IgD-negative memory B cell (primary cell): ENCODE measurements around the gene OSBPL5. TPM values are rescaled to one million over a fixed set of nuclear protein-coding genes. Genes with fewer than 3 reads are reported as not detected.

Experiments
- H3K27ac Mint-ChIP-seq, 3 donors: one replicate each; pipeline ENCODE4 v1.8.0; 2020 to 2022; ENCODE audit warnings: mild to moderate bottlenecking in 3 of 3, mixed read lengths in 3 of 3, moderate library complexity in 1 of 3
- H3K27me3 Mint-ChIP-seq: one replicate; pipeline ENCODE4 v1.8.0; 2021; ENCODE audit warnings: mixed read lengths
- H3K36me3 Mint-ChIP-seq: one replicate; pipeline ENCODE4 v1.8.0; 2020; ENCODE audit warnings: mild to moderate bottlenecking, mixed read lengths
- H3K4me1 Mint-ChIP-seq, 3 donors: one replicate each; pipeline ENCODE4 v1.8.0; 2020 to 2022; ENCODE audit warnings: mixed read lengths in 3 of 3, mild to moderate bottlenecking in 1 of 3
- H3K4me3 Mint-ChIP-seq, 4 donors: one replicate each; pipeline ENCODE4 v1.8.0; 2020 to 2022; ENCODE audit warnings: mild to moderate bottlenecking in 4 of 4, mixed read lengths in 4 of 4, moderate library complexity in 3 of 4
- H3K9me3 Mint-ChIP-seq, 3 donors: one replicate each; pipeline ENCODE4 v1.8.0; 2020 to 2021; ENCODE audit warnings: mixed read lengths in 3 of 3, mild to moderate bottlenecking in 1 of 3
- polyA plus RNA-seq: library from polyadenylated mRNA; unstranded; fragments of 300-500 nt; fragmentation: Illumina TruSeq; gene quantifications from one replicate; pipeline ENCODE4 v1.2.3, GENCODE V29; 2021

Gene OSBPL5
- polyA plus RNA-seq, 1 donor from 2014 or later = 0.25 TPM

GRCh38 chr11:3164552-3165151, 458 bp downstream of the OSBPL5 start:
- no peak overlapping the region for H3K27ac Mint-ChIP-seq
- H3K9me3 Mint-ChIP-seq = peaks cover 0 to 2% (median 0%) of the 10 kb centered on the region in 3 donors
- H3K27me3 Mint-ChIP-seq = peaks cover 56% of the 10 kb centered on the region
- H3K4me1 Mint-ChIP-seq = peaks cover 0 to 5% (median 3%) of the 10 kb centered on the region in 3 donors
- H3K4me3 Mint-ChIP-seq = peak overlapping the region in 1 of 4 donors; percentile 22
- H3K36me3 Mint-ChIP-seq = no peaks in the 10 kb centered on the region

- Mint-ChIP-seq H3K36me3 (no peaks in the 10 kb centered on the region), H3K27ac (no peak overlapping the region), H3K4me3 (peak overlapping the region in 1 of 4 donors; percentile 76), H3K9me3 (peaks cover 0 to 2% (median 0%) of the 10 kb centered on the region in 3 donors), H3K4me1 (peaks cover 0 to 5% (median 3%) of the 10 kb centered on the region in 3 donors), H3K27me3 (peaks cover 55% of the 10 kb centered on the region)
These were observed 965 bp downstream of the OSBPL5 start for GRCh38 chr11:3164138-3164551.

GRCh38 chr11:3163241-3163981, 1.7 kb downstream of the OSBPL5 start:
- peaks cover 1% of the 10 kb centered on the region for H3K36me3 Mint-ChIP-seq
- H3K27ac Mint-ChIP-seq = no peak overlapping the region
- peaks cover 0 to 2% (median 0%) of the 10 kb centered on the region in 3 donors for H3K9me3 Mint-ChIP-seq
- H3K4me1 Mint-ChIP-seq = peaks cover 0 to 5% (median 3%) of the 10 kb centered on the region in 3 donors
- H3K27me3 Mint-ChIP-seq = peaks cover 54% of the 10 kb centered on the region
- peak overlapping the region in 1 of 4 donors; percentile 76 for H3K4me3 Mint-ChIP-seq

DNA sequence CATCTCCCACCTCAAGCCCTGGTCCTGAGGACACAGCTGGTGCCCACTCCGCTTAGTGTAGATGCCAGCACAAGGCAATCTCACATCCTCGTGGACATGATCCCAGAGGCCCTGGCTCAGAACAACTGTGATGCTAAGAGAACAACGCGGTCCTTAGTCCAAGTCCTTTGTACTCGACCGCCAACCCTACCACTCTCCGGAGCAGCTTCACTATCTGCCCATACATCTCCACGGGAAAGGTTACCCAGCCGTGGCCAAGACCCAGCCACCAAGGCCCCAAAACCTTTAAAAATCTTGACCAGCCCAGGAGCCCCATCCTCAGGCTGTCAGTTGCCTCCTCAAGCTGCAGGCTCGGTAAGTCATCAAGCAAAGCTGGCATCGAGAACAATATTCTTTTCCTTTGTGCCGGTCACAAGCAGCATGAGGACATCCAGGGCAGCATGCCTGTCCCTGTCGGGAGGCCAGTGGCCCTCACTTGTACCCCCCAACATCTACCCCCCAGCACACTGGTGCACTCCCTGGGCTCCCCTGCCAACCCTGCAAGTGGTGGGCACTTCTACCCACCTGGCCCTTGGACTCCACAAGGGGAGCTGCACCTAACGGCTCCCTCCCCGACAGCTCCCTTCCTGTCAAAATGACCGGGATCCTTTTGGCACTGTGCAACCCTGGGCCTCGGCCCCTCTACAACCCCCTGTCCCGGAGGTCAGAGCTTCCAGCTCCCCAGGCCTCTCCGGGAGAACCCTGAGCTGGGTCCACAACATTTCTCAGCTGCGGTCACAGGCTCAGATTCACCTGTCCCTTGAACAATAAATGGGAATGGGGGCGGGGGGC, 2.5 kb downstream of the OSBPL5 start:
- Mint-ChIP-seq H3K27me3 (peaks cover 48% of the 10 kb centered on the region), H3K36me3 (peaks cover 1% of the 10 kb centered on the region), H3K9me3 (peaks cover 0 to 2% (median 0%) of the 10 kb centered on the region in 3 donors), H3K27ac (no peak overlapping the region), H3K4me1 (peaks cover 0 to 5% (median 3%) of the 10 kb centered on the region in 3 donors), H3K4me3 (peak overlapping the region in 1 of 4 donors; percentile 60)

- Mint-ChIP-seq H3K27ac (no peak overlapping the region), H3K4me3 (peak overlapping the region in 1 of 4 donors; percentile 28), H3K4me1 (peaks cover 0 to 7% (median 3%) of the 10 kb centered on the region in 3 donors), H3K27me3 (peaks cover 50% of the 10 kb centered on the region), H3K9me3 (peaks cover 0 to 2% (median 0%) of the 10 kb centered on the region in 3 donors), H3K36me3 (peaks cover 1% of the 10 kb centered on the region)
These were observed 3.2 kb downstream of the OSBPL5 start for GRCh38 chr11:3161720-3162409.

- Mint-ChIP-seq H3K36me3 (peaks cover 1% of the 10 kb centered on the region), H3K27me3 (peaks cover 44% of the 10 kb centered on the region), H3K4me3 (peak overlapping the region in 1 of 4 donors; percentile 43), H3K27ac (no peak overlapping the region), H3K4me1 (peaks cover 0 to 5% (median 3%) of the 10 kb centered on the region in 3 donors), H3K9me3 (peaks cover 0 to 3% (median 0%) of the 10 kb centered on the region in 3 donors)
These were observed 3.8 kb downstream of the OSBPL5 start for GRCh38 chr11:3161309-3161708.

GRCh38 chr11:3160252-3161031, 4.7 kb downstream of the OSBPL5 start:
- H3K4me1 Mint-ChIP-seq = peaks cover 0 to 2% (median 0%) of the 10 kb centered on the region in 3 donors
- peaks cover 0 to 3% (median 0%) of the 10 kb centered on the region in 3 donors for H3K9me3 Mint-ChIP-seq
- peaks cover 1% of the 10 kb centered on the region for H3K36me3 Mint-ChIP-seq
- H3K27ac Mint-ChIP-seq = no peak overlapping the region
- peaks cover 36% of the 10 kb centered on the region for H3K27me3 Mint-ChIP-seq
- H3K4me3 Mint-ChIP-seq = no peak overlapping the region

DNA sequence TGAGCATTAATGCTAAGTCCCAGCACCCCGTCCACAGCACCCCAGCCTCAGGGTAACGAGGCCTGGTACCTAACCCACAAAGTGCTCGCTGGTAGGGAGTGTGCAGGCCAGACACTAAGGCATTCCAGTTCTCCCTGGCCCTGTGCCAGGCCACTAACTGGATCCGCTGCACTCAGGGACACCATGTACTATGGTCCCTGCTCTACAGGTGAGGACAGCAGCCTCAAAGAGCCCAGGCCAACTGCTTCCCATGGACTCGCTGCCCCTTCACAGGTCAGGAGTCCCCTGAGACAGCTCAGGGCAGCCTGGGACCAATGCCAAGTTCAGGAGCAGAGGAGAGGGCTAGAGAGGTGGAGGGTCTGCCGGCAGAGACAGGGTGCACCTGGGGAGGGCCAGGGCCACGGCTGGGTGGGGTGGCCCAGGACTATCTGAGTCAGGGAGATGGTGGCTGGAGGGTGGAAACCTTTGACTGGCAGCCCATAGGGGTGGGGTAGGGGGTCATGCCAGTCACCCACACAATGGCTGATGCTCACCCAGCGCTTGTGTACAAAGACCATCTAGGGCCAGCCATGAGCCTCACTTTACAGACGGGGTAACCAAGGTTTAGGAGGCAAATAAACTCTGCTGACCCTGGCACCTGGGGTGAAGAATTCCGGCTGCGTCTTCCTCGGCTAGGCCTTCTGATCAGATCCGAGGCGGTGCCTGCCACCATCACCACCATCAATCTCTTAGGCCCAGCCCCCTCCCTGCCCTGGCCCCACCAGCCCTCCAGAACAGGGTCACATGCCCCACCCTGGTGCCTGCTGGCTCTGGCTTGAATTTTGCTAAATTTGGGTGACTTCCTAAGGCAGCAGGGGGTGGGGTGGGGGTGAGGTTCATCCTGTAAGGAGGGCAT, 5.6 kb downstream of the OSBPL5 start:
- Mint-ChIP-seq H3K4me3 (peak overlapping the region in 1 of 4 donors; percentile 28), H3K27ac (no peak overlapping the region), H3K4me1 (peaks cover 0 to 2% (median 0%) of the 10 kb centered on the region in 3 donors), H3K9me3 (peaks cover 0 to 3% (median 0%) of the 10 kb centered on the region in 3 donors), H3K36me3 (peaks cover 1% of the 10 kb centered on the region), H3K27me3 (peaks cover 36% of the 10 kb centered on the region)

GRCh38 chr11:3158821-3159220, 6.3 kb downstream of the OSBPL5 start:
- peaks cover 0 to 2% (median 0%) of the 10 kb centered on the region in 3 donors for H3K4me1 Mint-ChIP-seq

DNA sequence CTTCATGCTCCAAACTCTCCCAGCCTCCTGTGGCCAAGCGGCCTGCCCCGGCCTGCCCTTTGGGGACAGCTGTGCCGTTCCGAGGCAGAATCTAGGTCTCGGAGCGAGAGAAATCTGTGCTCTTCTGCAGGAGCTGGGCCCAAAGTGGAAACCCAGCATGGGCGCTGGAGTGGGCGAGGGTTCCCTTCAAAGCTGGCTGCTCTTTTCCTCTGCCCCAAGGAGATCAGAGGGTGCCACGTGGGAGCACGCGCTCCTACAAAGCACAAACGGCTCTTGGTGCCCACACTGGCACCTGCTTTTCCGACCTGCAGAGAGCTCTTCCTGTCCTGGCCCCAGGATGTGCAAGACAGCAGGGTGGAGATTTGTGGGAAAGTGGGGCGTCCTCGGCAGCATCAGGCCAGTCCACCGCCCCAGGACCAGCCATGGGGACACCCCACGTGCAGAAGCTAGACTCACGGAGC, 6.9 kb downstream of the OSBPL5 start:
- no peak overlapping the region for H3K4me3 Mint-ChIP-seq
- peaks cover 1% of the 10 kb centered on the region for H3K36me3 Mint-ChIP-seq
- no peak overlapping the region for H3K27ac Mint-ChIP-seq

More at GRCh38 chr11:3158821-3159220, 6.3 kb downstream of the OSBPL5 start:
- H3K27ac Mint-ChIP-seq = no peak overlapping the region
- peaks cover 32% of the 10 kb centered on the region for H3K27me3 Mint-ChIP-seq
- peaks cover 0 to 3% (median 0%) of the 10 kb centered on the region in 3 donors for H3K9me3 Mint-ChIP-seq
- H3K36me3 Mint-ChIP-seq = peaks cover 1% of the 10 kb centered on the region
- peak overlapping the region in 1 of 4 donors; percentile 28 for H3K4me3 Mint-ChIP-seq

DNA sequence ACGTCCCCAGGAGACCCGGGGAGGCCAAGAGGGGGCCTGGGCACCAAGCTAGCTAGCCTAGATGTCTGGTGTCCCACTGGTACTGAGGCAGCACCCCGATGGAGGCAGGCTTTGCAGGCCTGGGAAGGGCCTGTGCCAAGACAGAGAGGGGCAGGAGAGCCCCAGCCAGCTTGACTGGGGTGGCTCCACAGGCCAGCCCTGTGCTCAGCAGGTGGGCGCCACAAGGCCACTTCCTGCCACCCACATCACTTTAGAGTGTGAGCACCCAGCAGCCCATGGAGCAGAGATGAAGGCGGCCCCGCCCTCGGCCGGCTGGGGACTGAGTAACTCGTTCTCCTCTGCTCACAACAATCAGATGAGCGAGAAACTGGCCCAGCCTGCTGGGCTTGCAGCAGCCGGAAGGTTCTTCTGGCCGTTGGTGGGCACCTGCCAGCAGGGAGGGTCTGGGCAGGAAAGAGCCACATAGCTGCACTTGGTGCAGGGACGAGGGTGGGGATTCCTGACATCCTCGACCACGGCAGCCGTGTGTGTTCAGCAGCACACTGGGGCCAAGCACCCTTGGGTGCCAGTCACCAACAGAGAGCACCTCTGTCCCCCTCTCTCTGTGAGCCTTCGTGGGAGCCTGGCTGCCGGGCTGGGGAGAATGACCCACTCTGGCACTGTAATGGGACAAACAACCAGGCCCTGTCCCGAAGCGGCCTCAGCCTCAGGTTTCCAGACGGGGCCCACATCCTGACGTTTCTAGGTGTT, 7.6 kb downstream of the OSBPL5 start:
- no peak overlapping the region for H3K4me3 Mint-ChIP-seq
- no peak overlapping the region for H3K27ac Mint-ChIP-seq
- peaks cover 0 to 2% (median 0%) of the 10 kb centered on the region in 3 donors for H3K4me1 Mint-ChIP-seq

More for the DNA sequence above, 6.9 kb downstream of the OSBPL5 start:
- Mint-ChIP-seq H3K27me3 (peaks cover 27% of the 10 kb centered on the region), H3K9me3 (peaks cover 0 to 3% (median 0%) of the 10 kb centered on the region in 3 donors), H3K4me1 (peaks cover 0 to 2% (median 0%) of the 10 kb centered on the region in 3 donors)

GRCh38 chr11:3156661-3157311, 8.3 kb downstream of the OSBPL5 start:
- no peak overlapping the region for H3K4me3 Mint-ChIP-seq
- peaks cover 0 to 2% (median 0%) of the 10 kb centered on the region in 3 donors for H3K4me1 Mint-ChIP-seq
- peaks cover 21% of the 10 kb centered on the region for H3K27me3 Mint-ChIP-seq
- peaks cover 1% of the 10 kb centered on the region for H3K36me3 Mint-ChIP-seq
- no peak overlapping the region for H3K27ac Mint-ChIP-seq
- peaks cover 0 to 3% (median 0%) of the 10 kb centered on the region in 3 donors for H3K9me3 Mint-ChIP-seq

More for the DNA sequence above, 7.6 kb downstream of the OSBPL5 start:
- Mint-ChIP-seq H3K9me3 (peaks cover 0 to 3% (median 0%) of the 10 kb centered on the region in 3 donors), H3K27me3 (peaks cover 25% of the 10 kb centered on the region), H3K36me3 (peaks cover 1% of the 10 kb centered on the region)
